NT2/D1 (cell line): ENCODE data around the gene TSPEAR.

Experiments used
- SUZ12 ChIP-seq: IDR thresholded peaks from 2 replicates; pipeline ENCODE4 v1.6.1; 2011; ENCODE audit not compliant: insufficient read length, insufficient read depth; ENCODE audit errors: extremely low read depth
- YY1 ChIP-seq: IDR thresholded peaks from 2 replicates; pipeline ENCODE4 v1.6.1; 2011; ENCODE audit not compliant: insufficient read length, insufficient read depth
- ZNF274 ChIP-seq: IDR thresholded peaks from 2 replicates; pipeline ENCODE4 v1.6.1; 2011; ENCODE audit warnings: mild to moderate bottlenecking, low read depth, low read length

DNA sequence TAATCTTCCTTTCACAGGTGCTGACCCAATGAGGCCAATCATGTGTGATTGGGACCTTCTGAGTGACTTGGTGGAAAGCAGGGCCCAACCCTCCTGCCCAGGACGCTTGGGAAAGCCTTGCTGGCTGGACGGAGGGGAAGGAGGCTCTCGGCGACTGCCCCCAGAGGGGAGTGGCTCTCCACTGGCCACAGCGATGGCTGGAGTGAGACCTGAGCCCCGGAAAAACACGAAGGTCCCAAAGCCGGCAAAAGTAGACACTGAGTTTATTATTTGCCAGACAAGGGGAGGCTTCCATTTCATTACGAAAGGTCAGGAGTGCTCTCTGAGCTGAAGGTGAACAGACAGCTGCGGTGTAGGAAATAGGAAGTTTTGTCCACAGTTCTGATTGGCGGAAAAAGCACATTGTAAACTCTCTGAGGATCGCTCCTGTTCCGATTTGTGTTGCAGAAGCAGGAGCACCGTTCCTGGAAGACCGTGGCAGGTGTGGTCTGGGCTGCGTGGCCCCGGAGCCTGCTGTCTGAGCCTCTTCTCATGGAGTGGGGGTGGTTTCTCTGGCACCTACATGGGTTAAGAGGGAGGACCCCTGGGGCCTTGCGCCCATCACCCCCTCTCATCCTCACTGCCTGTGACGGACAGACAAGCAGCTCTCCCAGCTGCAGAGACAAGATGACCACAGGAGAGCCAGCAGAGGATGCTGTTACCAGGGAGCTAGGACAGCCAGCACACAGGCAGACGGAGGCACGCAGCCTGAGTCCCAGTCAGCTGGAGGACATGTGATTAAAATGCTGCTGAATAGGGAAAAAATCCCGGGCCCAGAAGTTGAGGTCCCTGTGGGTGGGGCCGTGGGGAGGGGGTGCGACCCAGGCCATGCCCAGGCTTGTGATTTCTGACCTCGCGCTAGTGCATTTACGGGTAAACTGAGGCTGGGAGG is 212.8 kb downstream of the TSPEAR start:
- TF ChIP-seq YY1, result no peak
- no peak for TF ChIP-seq ZNF274
- TF ChIP-seq SUZ12, result no peak
